Upper lobe of left lung (tissue), 4 donors: ENCODE measurements around the gene CASP6.

ENCODE experiments used
- CTCF ChIP-seq, 6 experiments: fragments of 450-650 bp in 4 of 6; fragments of 200-600 bp in 2 of 6; sonication (generic) in 2 of 6; IDR thresholded peaks; one replicate each; pipeline ENCODE4 v1.5.1; 2016 to 2019; ENCODE audit warnings: antibody characterized with exemption in 6 of 6
- POLR2A ChIP-seq, 4 donors: fragments of 450-650 bp; IDR thresholded peaks; one replicate each; pipeline ENCODE4 v1.5.1; 2016 to 2017; ENCODE audit warnings: antibody characterized with exemption in 4 of 4, mild to moderate bottlenecking in 2 of 4

DNA sequence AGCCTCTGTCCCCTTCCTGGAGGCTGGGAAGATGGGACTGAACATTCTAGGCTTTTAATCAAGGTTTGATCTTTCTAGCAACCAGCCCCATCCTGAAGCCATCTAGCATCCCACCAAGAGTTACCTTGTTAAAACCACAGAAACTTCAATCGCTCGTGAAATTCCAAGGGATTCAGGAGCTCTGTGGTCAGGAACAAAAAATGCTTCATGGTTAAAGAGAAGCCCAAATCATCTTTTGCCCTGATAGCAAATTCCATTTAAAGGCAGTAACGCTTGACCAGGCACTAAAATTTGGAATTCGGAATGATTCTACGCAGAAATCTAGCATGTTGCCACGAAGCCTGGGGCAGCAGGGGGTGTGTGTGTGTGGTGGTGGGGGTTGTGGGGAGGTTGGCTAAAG is 47.8 kb downstream of the CASP6 start:
- TF ChIP-seq CTCF (IDR thresholded peaks at IDR 0.05): no peak
- no peak for TF ChIP-seq POLR2A (IDR thresholded peaks at IDR 0.05)
